ENCODE results near the gene RAB27A. TPM values are rescaled to one million over a fixed set of nuclear protein-coding genes. Genes with fewer than 3 reads are reported as not detected.

Gene RAB27A
- total RNA-seq, 1 donor from 2014 or later: 9.5 TPM

- no peak for DNase-seq (ENCODE audit: low read depth in 2 of 2)
Observed at GRCh38 chr15:55226127-55226526, 63.5 kb downstream of the RAB27A start.

DNA sequence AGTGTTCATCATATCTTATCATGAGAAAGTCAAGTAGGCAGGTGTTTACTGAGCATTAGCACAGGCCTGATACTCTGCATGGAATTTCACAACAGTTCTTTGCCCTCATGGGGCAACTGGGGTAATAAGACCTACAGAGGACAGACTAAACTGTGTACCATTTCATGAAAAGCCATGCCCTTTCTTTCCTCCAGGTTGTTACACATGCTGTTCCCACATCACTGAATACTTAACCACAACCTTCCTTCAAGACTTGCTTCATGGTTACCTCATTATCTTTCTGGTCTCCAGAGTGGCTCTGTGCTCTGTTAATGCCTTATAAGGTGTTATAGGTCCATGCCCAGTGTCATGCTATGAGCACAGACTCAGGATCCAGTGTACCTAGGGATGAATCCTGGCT lies 64.7 kb downstream of the RAB27A start:
- DNase-seq (ENCODE audit: low read depth in 2 of 2): no peak

DNA sequence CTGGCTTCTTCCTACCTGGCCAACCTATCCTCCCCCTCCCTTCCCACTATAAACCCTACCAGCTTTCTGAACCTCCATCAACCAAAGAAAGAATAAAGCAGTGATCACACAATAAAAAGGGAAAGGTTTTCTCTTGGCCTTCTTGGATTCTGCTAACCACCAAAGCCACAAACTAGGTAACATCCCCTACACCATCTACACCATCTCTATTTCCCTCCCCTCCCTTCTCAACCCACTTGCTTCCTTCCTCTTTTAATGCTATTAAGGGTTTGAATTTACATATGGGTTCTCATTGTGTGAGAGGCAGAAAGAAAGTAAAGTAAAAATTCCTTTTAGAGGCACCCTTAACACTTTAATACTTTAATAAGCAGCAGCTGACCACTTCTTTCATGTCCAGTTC lies 67.0 kb downstream of the RAB27A start:
- no peak for DNase-seq (ENCODE audit: low read depth in 2 of 2)

- DNase-seq (ENCODE audit: low read depth in 2 of 2): peak; percentile 53 to 75
Observed at GRCh38 chr15:55221090-55222011, 68.3 kb downstream of the RAB27A start.

DNA sequence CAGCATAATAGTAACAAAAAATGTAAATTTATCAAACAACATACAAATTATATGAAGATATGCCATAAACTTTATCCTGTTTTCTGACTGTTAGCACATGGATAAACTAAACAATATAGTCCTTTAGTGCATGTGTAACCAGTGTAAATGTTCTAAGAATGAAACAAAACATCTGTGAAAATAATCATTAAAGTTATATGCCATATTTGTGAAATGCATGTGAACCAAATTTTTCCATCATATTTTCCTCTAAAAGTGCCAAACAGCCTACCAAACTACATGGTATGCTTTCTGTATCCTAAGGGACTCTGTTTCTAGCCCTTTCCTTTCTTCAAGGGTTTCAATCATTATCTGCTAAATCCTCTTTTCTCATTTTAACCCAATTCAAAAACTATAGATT lies 69.0 kb downstream of the RAB27A start:
- no peak for DNase-seq (ENCODE audit: low read depth in 2 of 2)

DNA sequence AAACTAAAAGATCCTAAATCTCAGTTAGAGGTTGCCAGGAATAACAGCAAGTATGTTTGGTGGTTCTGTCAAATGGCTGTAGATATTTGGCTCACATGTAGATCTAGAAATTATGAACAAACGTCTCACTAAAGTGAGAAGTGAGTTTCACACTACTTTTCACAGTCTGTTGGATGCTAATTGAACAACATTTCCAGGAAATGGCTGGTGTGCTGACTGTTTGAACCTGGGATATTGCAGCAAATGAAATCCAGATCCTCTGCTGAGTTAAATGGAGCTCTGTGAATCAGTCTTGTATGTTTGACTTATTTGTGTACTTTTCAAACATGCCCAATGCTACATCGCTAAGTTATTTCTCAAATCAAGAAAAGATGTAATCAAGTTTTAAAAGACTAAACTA lies 71.6 kb downstream of the RAB27A start:
- no peak for DNase-seq (ENCODE audit: low read depth in 2 of 2)

GRCh38 chr15:55204464-55204863 lies 85.1 kb downstream of the RAB27A start:
- DNase-seq (ENCODE audit: low read depth in 2 of 2): no peak

DNA sequence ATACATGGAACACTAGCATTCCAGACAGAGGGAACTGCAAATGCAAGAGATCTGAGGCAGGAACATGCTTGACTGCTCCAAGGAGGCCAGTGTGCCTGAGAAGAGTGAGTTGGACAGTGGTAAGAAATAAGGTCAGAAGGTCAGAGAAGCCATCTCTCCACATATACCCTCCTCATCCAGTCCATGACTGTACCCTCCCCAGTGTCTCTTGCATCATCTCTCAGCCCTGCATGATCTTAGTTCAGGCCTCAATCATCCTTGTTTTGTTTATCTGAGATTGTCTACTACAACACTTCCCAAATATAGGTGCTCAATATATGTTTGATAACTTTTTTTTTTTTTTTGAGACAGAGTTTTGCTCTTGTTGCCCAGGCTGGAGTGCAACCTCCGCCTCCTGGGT lies 87.4 kb downstream of the RAB27A start:
- no peak for DNase-seq (ENCODE audit: low read depth in 2 of 2)

- DNase-seq (ENCODE audit: low read depth in 2 of 2): no peak
Observed at GRCh38 chr15:55198706-55199105, 90.9 kb downstream of the RAB27A start.

DNA sequence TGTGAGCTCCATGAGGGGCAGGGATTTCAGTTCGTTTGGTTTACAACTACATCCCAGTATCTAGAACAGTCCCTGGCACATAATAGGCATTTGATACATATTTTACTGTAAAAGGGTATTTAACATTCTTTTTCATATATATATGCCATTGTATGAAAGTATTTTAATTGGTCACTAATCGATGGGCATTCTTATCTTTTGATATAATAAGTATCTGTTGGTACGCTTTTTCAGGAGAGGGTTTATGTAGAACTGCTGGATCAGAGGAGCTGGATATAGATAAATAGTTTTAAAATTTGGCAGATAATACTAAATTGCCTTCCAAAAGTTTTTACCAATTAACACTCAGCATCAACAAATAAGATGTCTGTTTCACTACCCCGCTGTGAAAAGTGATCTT lies 91.9 kb downstream of the RAB27A start:
- DNase-seq (ENCODE audit: low read depth in 2 of 2): no peak

DNA sequence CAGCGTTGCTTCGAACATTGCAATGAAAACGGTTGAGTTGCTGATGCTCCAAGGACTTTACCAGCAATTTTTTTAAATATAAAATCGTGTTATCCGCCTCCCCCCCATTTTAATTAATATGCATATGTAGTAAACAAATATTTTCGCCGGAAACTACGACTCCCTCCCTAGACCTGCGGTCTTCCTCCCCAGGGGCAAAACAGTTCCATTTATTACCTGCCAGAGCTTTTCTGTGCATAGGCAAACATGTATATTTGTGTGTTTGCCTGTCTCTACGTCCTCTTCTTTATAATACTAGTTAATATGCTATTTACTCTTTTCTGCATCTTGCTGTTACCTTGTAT lies 92.3 kb downstream of the RAB27A start:
- no peak for DNase-seq (ENCODE audit: low read depth in 2 of 2)

DNA sequence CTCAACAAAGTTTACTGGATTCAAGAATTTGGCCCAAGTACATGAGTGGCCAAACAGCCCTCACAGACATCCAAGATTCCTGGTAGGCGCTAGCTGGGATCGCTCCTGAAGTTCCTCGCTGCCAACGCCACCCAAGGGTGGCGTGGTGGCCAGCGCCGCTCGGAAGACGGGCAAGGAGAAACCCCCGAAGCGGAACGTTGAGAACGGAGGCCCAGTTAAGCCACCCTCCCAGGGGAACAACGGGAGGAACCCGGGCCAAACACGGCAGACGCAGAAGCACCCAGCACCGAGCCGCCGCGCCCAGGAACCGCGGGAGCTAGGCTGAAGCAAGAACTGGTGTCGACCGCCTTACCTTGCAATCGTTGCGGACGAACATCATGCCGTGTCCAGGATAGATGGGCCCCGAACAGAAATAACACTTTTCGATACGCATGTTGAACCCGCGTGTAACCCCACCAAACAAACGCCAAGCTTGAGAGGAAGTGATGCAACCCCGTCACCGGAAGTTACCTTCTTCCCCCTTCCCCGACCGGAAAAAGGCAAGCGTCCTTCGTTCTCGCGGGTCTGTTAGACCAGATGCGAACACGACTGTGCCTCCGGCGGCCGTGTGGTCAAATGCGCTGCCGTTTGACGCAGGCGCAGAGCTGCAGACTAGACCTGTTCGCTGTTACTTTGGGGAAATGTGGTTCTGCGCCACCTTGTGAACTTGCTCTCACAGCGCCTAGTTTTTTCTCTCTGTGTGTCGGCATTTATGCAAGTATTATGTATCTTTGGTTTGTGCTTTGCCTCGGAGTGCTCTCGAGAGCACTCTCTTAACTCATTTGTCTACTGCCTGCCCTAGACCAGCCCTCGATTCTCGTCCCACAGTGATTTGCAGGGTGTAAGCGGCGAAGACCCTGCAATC lies 92.9 kb downstream of the RAB27A start, which contains the start of gene RSL24D1:
Gene RSL24D1, minus strand, starts transcription at position 484 of the 904 bp plus-strand sequence. Its CDS starts 51 bp downstream, at position 433.
- DNase-seq (ENCODE audit: low read depth in 2 of 2): peak; percentile 99

- DNase-seq (ENCODE audit: low read depth in 2 of 2): peak; percentile 13 to 20
Observed at GRCh38 chr15:55195996-55196395, 93.6 kb downstream of the RAB27A start.

GRCh38 chr15:55194256-55194655 lies 95.4 kb downstream of the RAB27A start:
- DNase-seq (ENCODE audit: low read depth in 2 of 2): no peak

DNA sequence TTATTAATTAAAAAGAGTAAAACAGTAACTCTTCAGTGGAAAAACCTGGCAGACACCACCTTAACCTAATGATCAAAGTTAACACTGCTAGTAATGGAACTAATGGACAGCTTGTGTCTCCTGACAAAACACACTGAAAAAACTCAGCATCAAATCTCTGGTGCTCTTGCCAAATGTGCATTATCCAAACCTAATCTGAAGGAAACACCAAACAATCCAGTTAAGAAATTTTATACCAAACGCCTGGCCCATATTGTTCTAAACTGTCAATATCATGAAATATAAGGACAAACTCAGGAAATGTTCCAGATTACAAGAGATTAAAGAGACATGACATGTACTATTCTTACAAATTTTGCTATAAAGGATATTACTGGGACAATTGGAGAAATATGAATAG lies 103.3 kb downstream of the RAB27A start:
- peak; percentile 27 to 35 for DNase-seq (ENCODE audit: low read depth in 2 of 2)

- peak in 1 of 2 donors; percentile 37 for DNase-seq (ENCODE audit: low read depth in 2 of 2)
Observed at GRCh38 chr15:55183679-55184078, 105.9 kb downstream of the RAB27A start.

DNA sequence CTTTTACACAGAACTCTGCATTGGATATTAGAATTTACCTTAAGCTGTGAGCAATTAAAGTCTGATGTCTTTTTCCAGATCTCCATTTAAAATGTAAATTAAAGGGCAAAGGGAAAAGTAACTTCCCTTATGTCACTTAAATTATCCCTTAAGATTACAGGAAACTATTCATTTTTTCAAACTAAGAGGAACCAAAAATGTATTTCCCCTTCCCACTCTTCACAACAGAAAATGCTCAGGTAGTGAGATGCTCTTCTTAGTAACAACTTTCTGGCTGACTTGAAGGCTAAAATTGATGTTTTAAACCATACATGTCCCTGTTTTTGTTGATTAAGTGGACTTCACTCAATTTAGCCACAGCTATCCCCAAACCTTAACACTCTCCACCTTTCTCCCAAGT lies 110.5 kb downstream of the RAB27A start:
- no peak for DNase-seq (ENCODE audit: low read depth in 2 of 2)

DNA sequence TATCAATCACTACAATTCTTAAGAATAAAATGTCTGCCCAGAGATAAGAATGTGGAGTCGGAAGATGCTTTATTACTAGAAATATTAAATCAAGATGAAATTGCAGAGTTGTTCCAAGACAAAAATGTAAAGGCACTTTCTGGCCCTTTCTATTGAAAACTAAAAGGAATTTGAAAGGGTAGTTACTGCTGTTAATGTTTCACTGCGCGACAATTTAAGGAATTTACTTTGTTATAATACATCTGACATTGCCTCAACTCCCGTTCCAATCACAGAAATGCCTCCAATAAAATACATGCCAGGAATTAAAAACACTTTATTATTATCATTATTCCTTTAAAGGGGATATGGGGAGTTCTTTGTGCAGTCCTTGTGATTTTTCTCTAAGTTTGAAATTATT lies 119.3 kb downstream of the RAB27A start:
- no peak for DNase-seq (ENCODE audit: low read depth in 2 of 2)

DNA sequence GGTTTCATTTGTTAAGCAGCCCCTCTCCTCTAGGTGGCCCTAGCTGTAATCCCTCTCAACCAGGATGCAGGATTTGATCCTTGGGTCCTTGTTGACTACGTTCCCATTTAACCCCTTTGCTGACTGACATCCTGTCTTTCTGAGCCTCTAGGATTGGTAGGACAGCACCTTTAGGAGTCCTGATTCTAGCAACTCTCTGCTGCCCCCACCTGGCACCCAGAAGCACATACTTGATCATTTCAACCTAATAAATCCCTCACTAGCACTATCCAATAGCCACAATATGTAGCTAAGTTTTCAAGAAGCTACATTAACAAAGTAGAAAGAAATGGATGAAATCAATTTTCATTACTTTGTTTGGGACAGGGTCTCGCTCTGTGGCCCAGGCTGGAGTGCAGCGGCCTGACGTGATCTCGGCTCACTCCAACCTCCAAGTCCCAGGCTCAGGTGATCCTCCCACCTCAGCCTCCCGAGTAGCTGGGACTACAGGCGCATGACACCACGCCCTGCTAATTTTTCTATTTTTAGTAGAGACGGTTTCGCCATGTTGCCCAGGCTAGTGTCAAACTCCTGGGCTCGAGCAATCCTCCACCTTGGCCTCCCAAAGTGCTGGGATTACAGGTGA lies 121.2 kb downstream of the RAB27A start:
- peak; percentile 76 to 78 for DNase-seq (ENCODE audit: low read depth in 2 of 2)

GRCh38 chr15:55164284-55164683 lies 125.3 kb downstream of the RAB27A start:
- DNase-seq (ENCODE audit: low read depth in 2 of 2): no peak

All from lung microvascular endothelial cell (primary cell).